Ovary (tissue), 9 donors: ENCODE measurements around the gene ASIC4. TPM values are rescaled to one million over a fixed set of nuclear protein-coding genes. Genes with fewer than 3 reads are reported as not detected.

ENCODE experiments used
- DNase-seq, 5 donors: peaks; one replicate each; pipeline ENCODE4 v3.0.0-alpha.2; 2019 to 2020
- H3K27ac ChIP-seq, 2 donors: fragments of 200-600 bp; one replicate each; pipeline versions ENCODE4 v1.5.1 to v1.8.0; 2019 to 2022
- H3K27me3 ChIP-seq: fragments of 200-600 bp; one replicate; pipeline ENCODE4 v1.8.0; 2022
- H3K36me3 ChIP-seq: fragments of 200-600 bp; sonication (generic); one replicate; pipeline ENCODE4 v1.5.1; 2019
- H3K4me1 ChIP-seq: one replicate; pipeline ENCODE4 v1.8.1; 2013; ENCODE audit warnings: mild to moderate bottlenecking, moderate library complexity; ENCODE audit not compliant: insufficient read depth
- H3K4me3 ChIP-seq: fragments of 200-600 bp; sonication (generic); one replicate; pipeline ENCODE4 v1.5.1; 2017
- H3K9me3 ChIP-seq, 2 donors: fragments of 200-600 bp in 1 of 2; sonication (generic) in 1 of 2; one replicate each; pipeline versions ENCODE4 v1.5.1 to v1.8.1; 2013 to 2019; ENCODE audit warnings: mild to moderate bottlenecking in 1 of 2, moderate library complexity in 1 of 2
- EP300 ChIP-seq: sonication (generic); formaldehyde crosslinking; IDR thresholded peaks from one replicate; pipeline ENCODE4 v1.6.1; 2017; ENCODE audit warnings: antibody characterized with exemption
- POLR2A ChIP-seq: fragments of 450-650 bp; IDR thresholded peaks from one replicate; pipeline ENCODE4 v1.6.1; 2017; ENCODE audit warnings: antibody characterized with exemption, mild to moderate bottlenecking, moderate library complexity
- WGBS, 3 donors: extraction: QIAGEN DNeasy Blood & Tissue Kit in 1 of 3; methylation state at CpG; one replicate each; pipeline versions ENCODE4 v1.1.5 to v1.1.7; 2013 to 2017; 5-methylcytosine and 5-hydroxymethylcytosine counted together
- intact Hi-C, 4 donors: fragments of 100-400 bp; cut with DNase I; formaldehyde crosslinking; loops; one replicate each; pipeline versions ENCODE4 v1.11.0 to v1.15.1; 2022 to 2023
- polyA plus RNA-seq, 2 donors: library from polyadenylated mRNA; stranded (reverse); fragments of 200-250 nt in 1 of 2; fragments of 350-450 nt in 1 of 2; fragmentation: Illumina TruSeq in 1 of 2; extraction: RNeasy Lipid Tissue Mini Kit (QIAGEN cat#74804) in 1 of 2; gene quantifications; one replicate each; pipeline ENCODE4 v1.2.3, GENCODE V29; 2013 to 2014
- total RNA-seq, 7 donors: library from RNA; depleted of rRNA in 2 of 7; stranded (reverse); fragments of >200 nt in 2 of 7; fragmentation: NEBNext Ultra II Directional in 3 of 7; extraction: Animal tissue kit (Norgen Biotek cat#: 25700) in 3 of 7; gene quantifications; one replicate each; pipeline versions ENCODE4 v1.1.0 to v1.2.4, GENCODE V29; 2016 to 2023
- TF ChIP-seq, protein P1 (sequence below), 3 donors: fragments of 450-650 bp in 2 of 3; fragments of 200-600 bp in 1 of 3; IDR thresholded peaks; one replicate each; pipeline versions ENCODE4 v1.5.1 to v1.8.0; 2016 to 2022; ENCODE audit warnings: antibody characterized with exemption in 3 of 3, mild to moderate bottlenecking in 1 of 3
- donor health status: DM: no; HTN: no; CAD: no; lungs with moderate emphysema.
- donor health status: DM: no; HTN: no; CAD: no.
- donor health status: Bipolar disorder and iron deficiency.
- donor health status: DM: yes; HTN: yes; CAD: no.
- donor health status: DM: no; HTN: no; CAD: no.
- donor health status: DM: yes; HTN: yes; CAD: no.

Gene ASIC4
- total and polyA plus RNA-seq, 9 donors = 0.05 to 0.28 (median 0.17) TPM; not detected in 5

DNA sequence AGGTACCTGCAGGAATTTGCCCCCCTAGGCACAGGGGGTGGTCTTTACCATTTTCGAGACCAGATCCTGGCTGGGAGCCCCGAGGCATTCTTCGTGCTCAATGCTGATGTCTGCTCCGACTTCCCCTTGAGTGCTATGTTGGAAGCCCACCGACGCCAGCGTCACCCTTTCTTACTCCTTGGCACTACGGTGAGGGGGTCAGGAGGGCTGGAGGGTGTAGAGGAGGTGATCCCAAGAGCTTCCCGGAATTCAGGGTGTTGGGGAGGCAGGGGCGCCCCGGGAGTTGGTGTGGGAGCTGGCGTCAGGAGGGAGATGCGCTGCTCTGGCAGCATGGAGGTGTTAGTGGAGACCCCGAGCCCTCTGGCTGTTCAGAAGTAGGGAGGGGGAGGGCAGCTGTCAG is 12.4 kb upstream of the ASIC4 start:
- 89 to 90% (median 90%) methylated on average over 14 of the region's 14 CpGs for WGBS, 3 donors
- Histone ChIP-seq H3K27ac (no peak overlapping the region), H3K4me1 (peaks cover 3% of the 10 kb centered on the region), H3K9me3 (no peaks in the 10 kb centered on the region), H3K36me3 (no peaks in the 10 kb centered on the region), H3K27me3 (no peaks in the 10 kb centered on the region), H3K4me3 (no peak overlapping the region)
- intact Hi-C loops = no loop called here
- TF ChIP-seq, protein P1, sequence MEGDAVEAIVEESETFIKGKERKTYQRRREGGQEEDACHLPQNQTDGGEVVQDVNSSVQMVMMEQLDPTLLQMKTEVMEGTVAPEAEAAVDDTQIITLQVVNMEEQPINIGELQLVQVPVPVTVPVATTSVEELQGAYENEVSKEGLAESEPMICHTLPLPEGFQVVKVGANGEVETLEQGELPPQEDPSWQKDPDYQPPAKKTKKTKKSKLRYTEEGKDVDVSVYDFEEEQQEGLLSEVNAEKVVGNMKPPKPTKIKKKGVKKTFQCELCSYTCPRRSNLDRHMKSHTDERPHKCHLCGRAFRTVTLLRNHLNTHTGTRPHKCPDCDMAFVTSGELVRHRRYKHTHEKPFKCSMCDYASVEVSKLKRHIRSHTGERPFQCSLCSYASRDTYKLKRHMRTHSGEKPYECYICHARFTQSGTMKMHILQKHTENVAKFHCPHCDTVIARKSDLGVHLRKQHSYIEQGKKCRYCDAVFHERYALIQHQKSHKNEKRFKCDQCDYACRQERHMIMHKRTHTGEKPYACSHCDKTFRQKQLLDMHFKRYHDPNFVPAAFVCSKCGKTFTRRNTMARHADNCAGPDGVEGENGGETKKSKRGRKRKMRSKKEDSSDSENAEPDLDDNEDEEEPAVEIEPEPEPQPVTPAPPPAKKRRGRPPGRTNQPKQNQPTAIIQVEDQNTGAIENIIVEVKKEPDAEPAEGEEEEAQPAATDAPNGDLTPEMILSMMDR (IDR thresholded peaks at IDR 0.05) = no peak
- no peak for TF ChIP-seq POLR2A
- no peak for TF ChIP-seq EP300
- no peak for DNase-seq

DNA sequence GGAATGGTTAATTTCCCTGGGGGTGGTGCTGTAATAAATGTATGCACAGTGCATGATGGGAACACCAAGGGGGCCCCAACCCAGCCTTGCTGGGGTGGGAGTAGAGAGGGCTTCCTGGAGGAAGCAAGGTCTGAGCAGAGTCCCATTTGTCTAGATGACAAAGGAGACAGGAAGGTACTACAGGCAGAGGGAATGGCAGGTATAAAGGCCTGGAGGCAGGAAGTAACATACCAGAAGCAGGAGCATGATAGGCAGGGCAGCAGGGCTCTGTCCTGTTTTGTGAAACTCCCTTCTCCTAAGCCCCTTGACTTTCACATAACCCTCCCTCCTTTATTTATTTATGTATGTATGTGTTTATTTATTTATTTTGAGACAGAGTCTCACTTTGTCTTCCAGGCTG is 11.7 kb upstream of the ASIC4 start:
- H3K4me3 ChIP-seq = no peak overlapping the region
- TF ChIP-seq EP300 = no peak
- no peak for TF ChIP-seq POLR2A
- TF ChIP-seq, protein P1 (IDR thresholded peaks at IDR 0.05) = no peak
- no peaks in the 10 kb centered on the region for H3K27me3 ChIP-seq
- H3K27ac ChIP-seq = no peak overlapping the region
- H3K4me1 ChIP-seq = no peaks in the 10 kb centered on the region
- no peak for DNase-seq
- no peaks in the 10 kb centered on the region for H3K9me3 ChIP-seq
- H3K36me3 ChIP-seq = no peaks in the 10 kb centered on the region
- intact Hi-C loops = no loop called here

DNA sequence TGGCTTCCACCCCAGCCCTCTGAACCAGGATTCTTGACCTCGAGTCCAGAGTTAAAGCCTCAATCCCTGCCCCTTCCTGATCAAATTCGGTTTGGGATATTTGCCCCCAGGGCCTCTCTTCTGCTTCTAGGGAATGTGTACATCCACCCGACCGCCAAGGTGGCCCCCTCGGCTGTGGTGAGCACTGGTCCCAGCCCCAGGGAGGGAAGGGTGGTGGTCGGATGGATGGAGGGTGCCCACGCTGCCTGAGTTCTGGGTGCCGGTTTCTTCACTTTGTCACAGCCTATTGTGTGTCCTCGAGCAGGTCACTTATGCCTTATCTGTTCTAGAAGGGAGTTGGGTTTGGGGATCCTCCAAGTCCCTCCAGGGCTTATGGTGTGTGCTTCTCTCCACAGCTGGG is 8.7 kb upstream of the ASIC4 start:
- Histone ChIP-seq H3K36me3 (no peaks in the 10 kb centered on the region), H3K4me3 (no peak overlapping the region), H3K4me1 (peaks cover 6% of the 10 kb centered on the region), H3K27me3 (no peaks in the 10 kb centered on the region), H3K27ac (no peak overlapping the region), H3K9me3 (no peaks in the 10 kb centered on the region)
- DNase-seq = no peak
- WGBS, 3 donors = 88 to 92% (median 90%) methylated on average over 9 of the region's 9 CpGs
- intact Hi-C loops = no loop called here
- TF ChIP-seq EP300 = no peak
- no peak for TF ChIP-seq POLR2A
- TF ChIP-seq, protein P1 (IDR thresholded peaks at IDR 0.05) = no peak

DNA sequence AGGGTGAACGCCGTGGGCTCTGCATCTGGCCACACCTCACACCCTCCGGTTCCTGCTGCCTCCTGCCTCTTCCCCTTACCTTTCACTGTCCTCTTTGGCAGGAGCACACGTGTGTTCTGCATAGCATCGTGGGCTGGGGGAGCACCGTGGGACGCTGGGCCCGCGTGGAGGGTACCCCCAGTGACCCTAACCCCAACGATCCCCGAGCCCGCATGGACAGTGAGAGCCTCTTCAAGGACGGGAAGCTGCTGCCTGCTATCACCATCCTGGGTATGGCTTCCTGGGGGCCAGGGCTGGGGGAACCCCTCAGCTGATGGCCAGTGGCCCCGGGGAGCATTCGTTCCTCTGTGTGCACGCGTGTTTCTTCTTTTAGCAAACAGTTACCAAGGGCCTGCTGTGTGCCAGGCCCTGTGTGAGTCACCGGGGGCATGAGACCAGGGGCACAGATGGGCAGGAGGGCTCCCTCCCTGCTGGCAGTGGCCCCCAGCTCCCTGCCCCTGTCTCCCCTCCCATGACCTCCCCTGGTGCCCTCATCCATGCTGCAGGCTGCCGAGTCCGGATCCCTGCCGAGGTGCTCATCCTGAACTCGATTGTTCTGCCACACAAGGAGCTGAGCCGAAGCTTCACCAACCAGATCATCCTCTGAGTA is 8.0 kb upstream of the ASIC4 start:
- H3K4me1 ChIP-seq = peaks cover 6% of the 10 kb centered on the region
- intact Hi-C loops = no loop called here
- H3K27ac ChIP-seq = no peak overlapping the region
- no peaks in the 10 kb centered on the region for H3K9me3 ChIP-seq
- H3K4me3 ChIP-seq = no peak overlapping the region
- DNase-seq = no peak
- no peak for TF ChIP-seq POLR2A
- no peak for TF ChIP-seq EP300
- TF ChIP-seq, protein P1 (IDR thresholded peaks at IDR 0.05) = no peak
- WGBS, 3 donors = 76 to 84% (median 81%) methylated on average over 23 of the region's 23 CpGs
- no peaks in the 10 kb centered on the region for H3K27me3 ChIP-seq
- H3K36me3 ChIP-seq = no peaks in the 10 kb centered on the region
